Right ventricle myocardium inferior (tissue), 1 donor: ENCODE measurements around the gene GRK5. TPM values are rescaled to one million over a fixed set of nuclear protein-coding genes. Genes with fewer than 3 reads are reported as not detected.

ENCODE experiments used
- ATAC-seq: fragments of 200-7000 bp; cut with Tn5 transposase; one replicate; pipeline ENCODE4 v1.9.1; 2020; ENCODE audit warnings: mild to moderate bottlenecking, moderate library complexity
- DNase-seq: peaks from one replicate; pipeline ENCODE4 v3.0.0; 2021; ENCODE audit errors: missing footprints
- intact Hi-C: fragments of 100-400 bp; cut with DNase I; formaldehyde crosslinking; loops from one replicate; pipeline ENCODE4 v1.11.0; 2022
- total RNA-seq: library from RNA; stranded (reverse); fragmentation: NEBNext Ultra II Directional; extraction: Animal tissue kit (Norgen Biotek cat#: 25700); gene quantifications from one replicate; pipeline ENCODE4 v1.2.1, GENCODE V29; 2021
- donor health status: DM: no; HTN: yes; CAD: no; lungs with severe emphysema.

GRK5 gene
- total RNA-seq, 1 donor from 2014 or later = 48.6 TPM

GRCh38 chr10:119371704-119372663 lies 164.6 kb downstream of the GRK5 start:
- intact Hi-C loops = loop anchor here (2.0 kb wide), 1 partner anchor 41 kb away; no protein-coding TSS in a partner anchor
- no peak for ATAC-seq
- DNase-seq = no peak

- intact Hi-C loops = no loop called here
- DNase-seq (no peak), ATAC-seq (no peak)
Observed at GRCh38 chr10:119373294-119374102, 166.1 kb downstream of the GRK5 start.

GRCh38 chr10:119374236-119374635 lies 166.9 kb downstream of the GRK5 start:
- ATAC-seq = no peak
- no peak for DNase-seq
- intact Hi-C loops = no loop called here

- DNase-seq (no peak), ATAC-seq (peak; percentile 10)
- intact Hi-C loops = loop anchor here (2.0 to 5.0 kb wide), 2 partner anchors 15 to 33 kb away; no protein-coding TSS in a partner anchor
Observed at GRCh38 chr10:119375574-119376272, 168.4 kb downstream of the GRK5 start.

GRCh38 chr10:119377451-119377957 lies 170.1 kb downstream of the GRK5 start:
- DNase-seq = no peak
- intact Hi-C loops = loop anchor here (2.0 to 5.0 kb wide), 2 partner anchors 17 to 35 kb away; no protein-coding TSS in a partner anchor
- peak; percentile 44 for ATAC-seq

GRCh38 chr10:119377958-119378736 lies 170.8 kb downstream of the GRK5 start:
- peak; percentile 80 for ATAC-seq
- no peak for DNase-seq
- intact Hi-C loops = loop anchor here (2.0 to 5.0 kb wide), 2 partner anchors 17 to 36 kb away; no protein-coding TSS in a partner anchor

GRCh38 chr10:119378737-119379067 lies 171.3 kb downstream of the GRK5 start:
- ATAC-seq = peak; percentile 27
- no peak for DNase-seq
- intact Hi-C loops = loop anchor here (5.0 kb wide), 1 partner anchor 36 kb away; no protein-coding TSS in a partner anchor

- intact Hi-C loops = loop anchor here (5.0 kb wide), 1 partner anchor 37 kb away; no protein-coding TSS in a partner anchor
- DNase-seq (no peak), ATAC-seq (no peak)
Observed at GRCh38 chr10:119379466-119380071, 172.2 kb downstream of the GRK5 start.

GRCh38 chr10:119383174-119383856 lies 175.9 kb downstream of the GRK5 start:
- ATAC-seq = no peak
- no peak for DNase-seq
- intact Hi-C loops = no loop called here

- ATAC-seq = no peak
- DNase-seq = no peak
- intact Hi-C loops = no loop called here
Observed at GRCh38 chr10:119384127-119384526, 176.8 kb downstream of the GRK5 start.

- no peak for ATAC-seq
- intact Hi-C loops = no loop called here
- no peak for DNase-seq
Observed at GRCh38 chr10:119386666-119387065, 179.3 kb downstream of the GRK5 start.

GRCh38 chr10:119388849-119389345 lies 181.5 kb downstream of the GRK5 start:
- ATAC-seq = no peak
- intact Hi-C loops = no loop called here
- DNase-seq = no peak

- DNase-seq = no peak
- ATAC-seq = no peak
- intact Hi-C loops = no loop called here
Observed at GRCh38 chr10:119391440-119392251, 184.3 kb downstream of the GRK5 start.

- DNase-seq = peak; percentile 61
Observed at GRCh38 chr10:119393019-119393418, 185.6 kb downstream of the GRK5 start.

GRCh38 chr10:119393421-119393820 lies 186.1 kb downstream of the GRK5 start:
- peak; percentile 34 for DNase-seq
- intact Hi-C loops = no loop called here
- ATAC-seq = no peak

More at GRCh38 chr10:119393019-119393418, 185.6 kb downstream of the GRK5 start:
- ATAC-seq = peak; percentile 43
- intact Hi-C loops = no loop called here

- ATAC-seq (no peak), DNase-seq (no peak)
- intact Hi-C loops = no loop called here
Observed at GRCh38 chr10:119393845-119394244, 186.5 kb downstream of the GRK5 start.
